ENCODE data around the gene NCK1. TPM values are rescaled to one million over a fixed set of nuclear protein-coding genes. Genes with fewer than 3 reads are reported as not detected.
"Not testable (repeated sequence)": the region's sequence is repeated elsewhere in the genome, so short reads cannot be mapped to it uniquely, and the experiment has no call there.

Gene NCK1
- total RNA-seq, 4 donors from 2014 or later = 34.9 to 57.7 (median 50.8) TPM

- TF ChIP-seq, protein P1, sequence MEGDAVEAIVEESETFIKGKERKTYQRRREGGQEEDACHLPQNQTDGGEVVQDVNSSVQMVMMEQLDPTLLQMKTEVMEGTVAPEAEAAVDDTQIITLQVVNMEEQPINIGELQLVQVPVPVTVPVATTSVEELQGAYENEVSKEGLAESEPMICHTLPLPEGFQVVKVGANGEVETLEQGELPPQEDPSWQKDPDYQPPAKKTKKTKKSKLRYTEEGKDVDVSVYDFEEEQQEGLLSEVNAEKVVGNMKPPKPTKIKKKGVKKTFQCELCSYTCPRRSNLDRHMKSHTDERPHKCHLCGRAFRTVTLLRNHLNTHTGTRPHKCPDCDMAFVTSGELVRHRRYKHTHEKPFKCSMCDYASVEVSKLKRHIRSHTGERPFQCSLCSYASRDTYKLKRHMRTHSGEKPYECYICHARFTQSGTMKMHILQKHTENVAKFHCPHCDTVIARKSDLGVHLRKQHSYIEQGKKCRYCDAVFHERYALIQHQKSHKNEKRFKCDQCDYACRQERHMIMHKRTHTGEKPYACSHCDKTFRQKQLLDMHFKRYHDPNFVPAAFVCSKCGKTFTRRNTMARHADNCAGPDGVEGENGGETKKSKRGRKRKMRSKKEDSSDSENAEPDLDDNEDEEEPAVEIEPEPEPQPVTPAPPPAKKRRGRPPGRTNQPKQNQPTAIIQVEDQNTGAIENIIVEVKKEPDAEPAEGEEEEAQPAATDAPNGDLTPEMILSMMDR (IDR thresholded peaks at IDR 0.05) = no peak
- DNase-seq (ENCODE audit: low spot score) (no peak), ATAC-seq (ENCODE audit: low FRiP score) (no peak)
Measured at GRCh38 chr3:136982520-136983138, 120.6 kb downstream of the NCK1 start.

- peak; percentile 83 for ATAC-seq (ENCODE audit: low FRiP score)
- TF ChIP-seq, protein P1 (IDR thresholded peaks at IDR 0.05) = no peak
- no peak for DNase-seq (ENCODE audit: low spot score)
Measured at GRCh38 chr3:136984837-136985236, 122.8 kb downstream of the NCK1 start.

- not testable (repeated sequence) for ATAC-seq (ENCODE audit: low FRiP score); DNase-seq (ENCODE audit: low spot score)
Measured at GRCh38 chr3:136987398-136987980, 125.5 kb downstream of the NCK1 start.

- DNase-seq (ENCODE audit: low spot score) = no peak
- no peak for ATAC-seq (ENCODE audit: low FRiP score)
- TF ChIP-seq, protein P1 (IDR thresholded peaks at IDR 0.05) = no peak
Measured at GRCh38 chr3:136988651-136989050, 126.6 kb downstream of the NCK1 start.

DNA sequence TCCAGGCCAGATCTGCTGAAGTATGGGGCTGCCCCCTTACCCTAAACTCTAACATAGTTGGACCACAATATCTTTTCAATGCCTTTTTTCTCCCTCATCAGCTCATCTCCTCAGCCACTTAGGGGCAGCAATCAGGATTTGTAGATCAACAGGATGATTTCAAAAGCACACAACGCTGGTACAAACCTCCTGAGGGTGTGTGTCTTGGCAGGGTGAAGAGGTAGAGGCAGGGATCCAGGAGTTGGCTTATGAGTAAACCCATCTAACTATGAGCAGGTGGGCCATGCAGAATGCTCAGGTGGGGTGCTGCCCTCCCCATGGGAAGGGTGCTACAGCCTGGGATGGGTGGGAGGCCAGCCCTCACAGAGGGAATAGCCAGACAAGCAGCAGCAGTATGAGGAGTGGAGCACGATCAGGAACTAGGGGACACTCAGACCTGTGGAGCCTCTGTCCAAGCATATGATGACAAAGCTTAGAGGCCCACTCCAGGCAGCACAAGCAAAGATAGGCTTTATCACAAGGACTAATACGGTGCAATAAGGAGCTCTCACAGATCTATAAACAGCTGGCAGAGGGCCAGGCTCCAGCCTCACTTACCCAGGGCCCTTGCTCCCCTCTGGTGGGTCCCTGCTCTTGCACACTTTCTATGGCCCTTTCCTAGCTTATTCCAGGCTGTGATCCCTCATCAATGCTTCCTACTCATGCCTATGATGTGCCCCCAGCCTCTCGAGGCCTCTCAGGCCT, 127.9 kb downstream of the NCK1 start:
- ATAC-seq (ENCODE audit: low FRiP score) (no peak), DNase-seq (ENCODE audit: low spot score) (no peak)
- TF ChIP-seq, protein P1 (IDR thresholded peaks at IDR 0.05) = no peak

GRCh38 chr3:136990826-136991225, 128.8 kb downstream of the NCK1 start:
- DNase-seq (ENCODE audit: low spot score) (no peak), ATAC-seq (ENCODE audit: low FRiP score) (no peak)
- TF ChIP-seq, protein P1 (IDR thresholded peaks at IDR 0.05) = no peak

DNA sequence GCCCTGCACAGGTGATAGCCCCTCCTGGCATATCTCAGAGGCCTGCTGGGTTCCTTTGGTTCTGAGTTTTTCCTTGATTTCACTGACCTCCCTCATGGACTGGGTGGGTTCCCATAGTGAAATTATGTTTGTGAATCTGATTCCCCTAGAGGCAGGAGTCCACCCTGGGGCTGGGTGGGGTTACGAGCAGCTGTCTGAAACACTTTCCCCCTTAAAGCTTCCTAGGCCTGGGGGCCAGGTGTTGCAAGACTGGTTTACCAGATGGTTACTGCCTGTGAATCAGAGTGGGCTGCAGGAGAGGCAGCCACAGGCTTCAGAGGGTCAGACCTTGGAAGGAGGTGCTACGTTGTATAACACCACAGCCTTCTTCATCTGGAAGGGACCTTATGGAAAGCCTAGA, 130.1 kb downstream of the NCK1 start:
- TF ChIP-seq, protein P1 (IDR thresholded peaks at IDR 0.05) = no peak
- ATAC-seq (ENCODE audit: low FRiP score) (no peak), DNase-seq (ENCODE audit: low spot score) (no peak)

Measured in omental fat pad (tissue), 4 donors.